NB4 (cell line): ENCODE data around the gene ZBTB42.

Source experiments
- DNase-seq: peaks from one replicate; pipeline ENCODE4 v3.0.0; 2010; ENCODE audit warnings: low read depth
- H3K4me3 ChIP-seq: one replicate; pipeline ENCODE4 v1.5.1; 2011; ENCODE audit warnings: mild to moderate bottlenecking, low read depth, low read length, moderate library complexity
- CTCF ChIP-seq: IDR thresholded peaks from one replicate; pipeline ENCODE4 v1.5.1; 2012; ENCODE audit warnings: low read depth, low read length
- MAX ChIP-seq: IDR thresholded peaks from 2 replicates; pipeline ENCODE4 v1.6.1; 2011; ENCODE audit warnings: low read depth, low read length
- MYC ChIP-seq: IDR thresholded peaks from 2 replicates; pipeline ENCODE4 v1.6.1; 2011; ENCODE audit warnings: low read depth, low read length
- POLR2A ChIP-seq: IDR thresholded peaks from 2 replicates; pipeline ENCODE4 v1.6.1; 2011; ENCODE audit warnings: mild to moderate bottlenecking; ENCODE audit not compliant: insufficient read length; ENCODE audit errors: extremely low read depth

Gene ZBTB42

DNA sequence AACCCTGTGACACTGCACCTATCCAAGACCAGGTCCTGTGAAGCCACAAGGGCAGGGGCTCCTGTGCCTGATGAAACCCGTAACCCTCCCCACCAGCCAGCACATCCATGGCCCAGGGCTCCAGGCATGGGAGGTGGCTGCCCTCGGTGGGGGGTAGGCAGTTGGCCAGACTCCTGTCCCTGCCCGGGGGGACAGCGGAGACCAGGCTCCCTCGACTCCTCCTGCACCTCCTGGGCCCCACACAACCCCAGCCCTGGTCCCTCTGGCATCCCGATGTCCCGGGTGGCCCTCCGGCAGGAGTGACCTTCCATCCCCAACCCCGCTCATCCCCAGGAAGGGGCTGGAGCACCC, 16.7 kb upstream of the ZBTB42 start:
- DNase-seq, result no peak
- TF ChIP-seq MAX (no peak), CTCF (no peak), MYC (no peak), POLR2A (no peak)
- no peak overlapping the region for H3K4me3 ChIP-seq

GRCh38 chr14:104784846-104785707, 15.8 kb upstream of the ZBTB42 start:
- H3K4me3 ChIP-seq, result no peak overlapping the region
- DNase-seq, result no peak
- TF ChIP-seq MAX, result no peak
- no peak for TF ChIP-seq POLR2A
- no peak for TF ChIP-seq CTCF
- no peak for TF ChIP-seq MYC

DNA sequence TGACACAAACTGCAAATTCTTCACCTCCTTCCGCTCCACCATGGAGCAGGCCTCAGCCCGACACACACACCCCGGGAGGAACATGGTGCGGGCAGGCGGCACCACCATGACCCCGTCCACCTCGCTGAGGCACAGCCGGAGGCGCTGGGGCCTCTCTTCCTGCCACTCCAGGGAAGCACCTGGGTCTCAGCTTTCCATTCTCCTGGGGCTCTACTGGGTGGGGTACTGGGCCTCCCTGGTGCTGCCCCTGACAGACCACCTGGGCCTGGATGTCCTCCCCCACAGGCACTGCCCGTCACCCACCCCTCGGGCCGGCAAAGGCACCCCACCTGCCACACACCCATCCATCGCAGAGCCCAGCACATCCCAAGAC, 15.2 kb upstream of the ZBTB42 start:
- no peak for DNase-seq
- no peak overlapping the region for H3K4me3 ChIP-seq
- no peak for TF ChIP-seq MYC
- no peak for TF ChIP-seq POLR2A
- TF ChIP-seq MAX, result no peak
- no peak for TF ChIP-seq CTCF

DNA sequence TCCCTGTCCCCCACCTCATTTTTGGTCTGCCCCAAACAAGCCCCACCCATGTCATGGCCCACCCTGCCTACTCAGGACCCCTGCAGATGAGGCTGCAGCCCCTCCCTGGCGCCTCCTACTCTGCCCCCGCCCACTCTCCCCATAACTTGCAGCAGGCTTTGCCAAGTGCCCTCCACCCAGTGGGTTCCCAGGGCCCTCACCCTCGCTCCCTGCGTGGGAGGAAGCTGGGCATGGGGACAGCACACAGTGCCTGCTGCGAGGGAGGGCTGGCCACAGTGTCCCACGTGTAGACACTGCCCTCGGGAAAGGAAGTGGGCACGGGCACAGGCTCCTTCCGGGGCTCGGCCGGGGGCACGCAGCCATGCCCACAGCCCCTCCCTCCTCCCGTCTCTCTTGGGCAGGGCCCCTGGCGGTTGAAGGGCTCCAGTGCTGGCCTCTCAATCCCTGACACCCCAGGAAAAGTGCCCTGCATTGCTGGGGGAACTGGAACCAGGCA, 14.8 kb upstream of the ZBTB42 start:
- TF ChIP-seq MAX (no peak), MYC (no peak), POLR2A (no peak), CTCF (no peak)
- DNase-seq, result no peak
- no peak overlapping the region for H3K4me3 ChIP-seq

GRCh38 chr14:104786726-104787675, 13.9 kb upstream of the ZBTB42 start:
- no peak for DNase-seq
- TF ChIP-seq MYC (no peak), MAX (no peak), CTCF (no peak), POLR2A (no peak)
- no peak overlapping the region for H3K4me3 ChIP-seq
